IPS-NIHi11 (cell line): ENCODE data around the gene ZNF836.
A peak's percentile ranks its signal among the peaks of the same experiment; 100 is the strongest.

Source experiments
- DNase-seq: peaks from one replicate; pipeline ENCODE4 v3.0.0; 2012; ENCODE audit warnings: mixed read lengths, low spot score

ZNF836 gene

DNA sequence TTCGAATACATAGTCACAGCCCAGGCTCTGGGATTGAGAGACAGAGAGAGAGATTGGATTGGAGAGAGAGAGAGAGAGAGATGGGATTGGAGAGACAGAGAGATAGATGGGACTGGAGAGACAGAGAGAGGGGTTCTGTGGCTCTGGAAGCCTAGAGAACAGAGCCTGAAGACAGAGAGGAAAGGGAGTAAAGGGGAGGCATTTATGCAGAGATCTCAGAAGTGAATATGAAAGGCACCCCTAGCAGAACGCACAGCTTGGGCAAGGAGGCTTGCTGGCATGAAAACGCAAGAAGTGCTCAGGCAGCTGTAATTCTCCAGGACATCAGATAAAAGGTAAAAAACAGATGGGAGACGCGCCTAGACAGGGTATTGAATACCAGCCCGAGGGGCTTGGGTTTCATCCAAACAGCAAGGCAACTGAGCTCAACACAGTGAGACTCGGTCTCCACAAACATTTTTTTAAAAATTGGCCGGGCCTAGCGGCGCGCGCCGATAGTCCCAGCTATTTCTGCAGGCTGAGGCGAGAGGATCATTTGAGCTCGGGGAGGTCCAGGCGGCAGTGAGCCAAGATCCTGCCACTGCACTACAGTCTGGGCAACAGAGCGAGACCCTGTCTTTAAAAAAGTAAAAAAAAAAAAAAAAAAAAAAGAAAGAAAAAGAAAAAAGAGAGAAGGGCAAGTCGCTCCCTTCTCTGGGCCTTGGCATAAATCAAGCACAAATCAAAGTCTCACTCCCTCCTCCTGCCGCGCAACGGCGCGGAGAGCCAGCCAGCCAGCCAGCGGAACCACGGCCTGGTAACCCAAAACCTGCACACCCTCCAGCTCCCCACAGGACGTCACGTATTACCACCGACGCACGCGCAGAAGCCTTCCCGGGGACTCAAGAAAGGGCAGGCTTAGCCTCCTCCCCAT is 17.7 kb upstream of the ZNF836 start:
- peak; percentile 89 for DNase-seq

DNA sequence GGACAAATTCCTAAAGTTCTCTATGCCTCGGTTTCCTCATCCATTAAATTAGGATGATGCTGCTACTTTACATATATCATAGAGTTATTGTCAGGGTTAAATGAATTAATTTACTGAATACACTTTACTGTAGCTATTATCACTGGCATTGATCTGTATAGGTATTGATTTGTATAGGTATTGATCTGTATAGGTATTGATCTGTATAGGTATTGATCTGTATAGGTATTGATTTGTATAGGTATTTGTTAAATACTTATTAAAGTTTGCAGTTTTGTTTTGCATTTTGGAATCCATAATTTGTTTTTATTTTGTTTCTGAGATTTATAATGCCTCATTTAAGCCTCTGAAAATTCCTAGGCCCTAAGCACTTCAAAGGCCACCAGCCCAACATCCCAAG is 16.0 kb upstream of the ZNF836 start:
- DNase-seq, result no peak

GRCh38 chr19:52176574-52176973 is 5.2 kb upstream of the ZNF836 start:
- no peak for DNase-seq

DNA sequence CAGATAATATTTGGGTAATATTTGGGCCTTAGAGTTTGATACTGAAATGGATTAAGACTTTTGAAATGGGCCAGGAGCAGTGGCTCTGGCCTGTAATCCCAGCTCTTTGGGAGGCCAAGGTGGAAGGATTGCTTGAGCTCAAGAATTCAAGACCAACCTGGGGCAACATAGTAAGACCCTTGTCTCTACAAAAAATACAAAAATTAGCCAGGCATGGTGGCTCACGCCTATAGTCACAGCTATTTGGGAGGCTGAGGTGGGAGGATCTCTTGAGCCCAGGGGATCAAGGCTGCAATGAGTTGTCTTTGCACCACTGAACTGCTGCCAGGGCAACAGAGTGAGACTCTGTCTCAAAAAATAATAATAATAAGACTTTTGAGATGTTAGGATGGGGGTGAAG is 926 bp upstream of the ZNF836 start:
- DNase-seq, result no peak

- DNase-seq, result peak; percentile 41
These were observed 529 bp downstream of the ZNF836 start for GRCh38 chr19:52170863-52171320.

- DNase-seq, result no peak
These were observed 1.1 kb downstream of the ZNF836 start for GRCh38 chr19:52170304-52170703.

DNA sequence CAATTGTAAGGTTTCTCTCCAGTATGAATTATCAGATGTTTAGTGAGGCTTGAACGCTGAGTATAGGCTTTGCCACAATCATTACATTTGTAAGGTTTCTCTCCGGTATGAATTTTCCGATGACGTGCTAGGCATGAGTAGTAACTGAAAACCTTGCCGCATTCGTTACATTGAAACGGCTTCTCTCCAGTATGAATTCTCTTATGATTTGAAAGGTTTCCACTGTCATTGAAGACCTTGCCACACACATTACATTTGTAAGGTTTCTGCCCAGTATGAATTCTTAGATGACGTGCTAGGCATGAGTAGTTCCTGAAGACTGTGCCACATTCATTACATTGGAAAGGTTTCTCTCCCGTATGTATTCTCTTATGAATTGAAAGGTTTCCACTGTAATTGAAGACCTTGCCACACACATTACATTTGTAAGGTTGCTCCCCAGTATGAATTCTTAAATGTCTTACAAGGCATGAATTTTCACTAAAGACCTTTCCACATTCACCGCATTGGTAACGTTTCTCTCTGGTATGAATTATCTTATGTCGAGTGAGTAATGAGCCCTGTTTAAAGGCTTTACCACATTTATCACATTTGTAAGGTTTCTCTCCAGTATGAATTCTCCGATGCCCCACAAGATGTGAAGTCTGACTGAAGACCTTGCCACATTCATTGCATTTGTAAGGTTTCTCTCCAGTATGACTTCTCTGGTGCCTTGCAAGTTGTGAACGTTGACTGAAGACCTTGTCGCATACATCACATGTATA is 15.6 kb downstream of the ZNF836 start:
- no peak for DNase-seq

DNA sequence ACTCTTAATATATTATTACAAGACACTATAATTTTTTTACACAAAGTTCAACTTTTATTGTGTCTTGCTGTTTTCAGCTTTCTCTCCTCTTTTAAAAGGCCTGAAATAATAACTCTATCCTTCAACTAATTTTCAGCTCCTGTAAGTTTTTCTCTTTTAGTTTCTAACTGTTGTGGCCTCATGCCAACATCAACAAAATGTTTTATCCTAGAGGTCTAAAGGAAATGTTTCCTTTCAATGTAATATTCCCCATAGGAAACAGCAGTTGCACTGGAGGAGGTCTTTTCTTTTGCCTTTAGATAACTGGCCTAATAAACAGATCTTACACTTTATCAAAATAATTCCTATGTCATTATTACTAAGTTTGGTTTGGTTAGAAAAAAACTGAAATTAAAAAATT is 23.2 kb downstream of the ZNF836 start:
- DNase-seq, result no peak

- no peak for DNase-seq
These were observed 29.3 kb downstream of the ZNF836 start for GRCh38 chr19:52142001-52142595.

GRCh38 chr19:52141203-52141602 is 30.2 kb downstream of the ZNF836 start:
- DNase-seq, result no peak

- peak; percentile 98 for DNase-seq
These were observed 31.2 kb downstream of the ZNF836 start for GRCh38 chr19:52140032-52140710.

GRCh38 chr19:52139252-52140031 is 32.0 kb downstream of the ZNF836 start, which contains the start of gene ZNF616:
Gene ZNF616 (minus strand): TSS chr19:52139938. CDS start chr19:52130512, 9,426 bp downstream.
- DNase-seq, result peak; percentile 81

GRCh38 chr19:52138983-52139251 is 32.5 kb downstream of the ZNF836 start:
- no peak for DNase-seq

- peak; percentile 68 for DNase-seq
These were observed 33.0 kb downstream of the ZNF836 start for GRCh38 chr19:52138278-52138982.

GRCh38 chr19:52120286-52120685 is 51.1 kb downstream of the ZNF836 start:
- no peak for DNase-seq

DNA sequence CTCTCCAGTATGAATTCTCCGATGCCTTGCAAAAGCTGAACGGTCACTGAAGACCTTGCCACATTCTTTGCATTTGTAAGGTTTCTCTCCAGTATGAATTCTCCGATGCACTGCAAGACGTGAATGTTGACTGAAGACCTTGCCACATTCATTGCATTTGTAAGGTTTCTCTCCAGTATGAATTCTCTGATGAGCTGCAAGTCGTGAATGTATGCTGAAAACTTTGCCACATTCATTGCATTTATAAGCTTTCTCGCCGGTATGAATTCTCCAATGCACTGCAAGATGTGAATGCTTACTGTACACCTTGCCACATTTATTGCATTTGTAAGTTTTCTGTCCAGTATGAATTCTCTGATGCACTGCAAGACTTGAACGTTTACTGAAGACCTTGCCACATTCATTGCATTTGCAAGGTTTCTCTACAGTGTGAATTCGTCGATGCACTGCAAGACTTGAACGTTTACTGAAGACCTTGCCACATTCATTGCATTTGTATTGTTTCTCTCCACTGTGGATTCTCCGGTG is 55.8 kb downstream of the ZNF836 start:
- no peak for DNase-seq

GRCh38 chr19:52114691-52115090 is 56.7 kb downstream of the ZNF836 start:
- no peak for DNase-seq

GRCh38 chr19:52112624-52113023 is 58.8 kb downstream of the ZNF836 start:
- no peak for DNase-seq

- no peak for DNase-seq
These were observed 60.6 kb downstream of the ZNF836 start for GRCh38 chr19:52110780-52111179.
